ENCODE measurements around the gene ARSG.
"Not testable (repeated sequence)": the region's sequence is repeated elsewhere in the genome, so short reads cannot be mapped to it uniquely, and the experiment has no call there.

GRCh38 chr17:68309066-68309670, 17.9 kb downstream of the ARSG start:
- TF ChIP-seq CTCF (tag by site-specific recombination; IDR thresholded peaks at IDR 0.05); ZNF18 (tag by site-specific recombination; IDR thresholded peaks at IDR 0.05); OVOL3 (tag by site-specific recombination; IDR thresholded peaks at IDR 0.05); ZBTB20 (tag by site-specific recombination; IDR thresholded peaks at IDR 0.05); ZBTB11 (tag by site-specific recombination; conservative IDR thresholded peaks at IDR 0.05; ENCODE audit: low read depth); ZNF488 (tag by site-specific recombination; IDR thresholded peaks at IDR 0.05); ZNF423 (tag by site-specific recombination; IDR thresholded peaks at IDR 0.05); ZBTB7A (tag by site-specific recombination; IDR thresholded peaks at IDR 0.05; ENCODE audit: low read depth): not testable (repeated sequence)
